ENCODE data around the gene ZFPM1.
"Not testable (repeated sequence)": the region's sequence is repeated elsewhere in the genome, so short reads cannot be mapped to it uniquely, and the experiment has no call there.

Gene ZFPM1

DNA sequence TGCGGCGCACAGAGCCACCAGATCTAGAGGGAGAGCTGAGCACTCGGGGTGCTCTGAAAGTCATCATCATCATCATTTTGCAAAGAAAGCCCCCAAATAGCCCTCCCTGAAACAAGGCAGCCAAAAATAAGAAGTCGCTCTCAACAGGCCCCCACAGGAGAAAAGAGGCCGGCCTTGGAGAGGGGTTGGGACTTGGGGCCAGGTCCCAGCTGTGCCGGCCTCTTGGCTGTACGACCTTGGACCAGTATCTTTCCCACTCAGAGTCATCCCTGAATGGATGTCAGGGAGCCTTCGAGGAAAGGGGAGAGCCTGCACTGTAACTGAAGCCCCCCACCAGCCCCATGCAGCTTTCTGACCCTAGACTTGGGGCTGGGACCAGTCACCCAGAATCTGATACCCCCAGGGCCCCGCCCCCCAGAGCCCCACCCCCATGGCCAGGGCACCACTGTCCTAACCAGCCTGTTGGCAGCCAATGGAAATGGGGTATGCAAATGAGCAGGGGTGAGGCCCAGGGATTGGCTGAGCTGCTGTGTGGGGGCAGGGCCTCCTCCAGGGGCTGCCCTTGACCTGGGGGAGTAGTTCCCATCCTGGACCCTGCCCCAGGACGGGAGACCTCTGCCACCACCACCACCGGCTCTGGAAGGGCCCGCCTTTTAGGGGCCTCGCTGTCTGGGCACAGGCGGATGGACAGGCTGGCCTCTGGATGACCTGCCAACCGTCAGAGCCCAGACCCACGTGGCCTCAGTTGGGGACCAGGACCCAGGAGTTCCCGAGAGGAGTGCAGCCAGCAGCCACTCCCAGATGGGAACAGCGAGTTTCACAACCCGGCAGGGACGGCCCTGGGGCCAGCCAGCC lies 15.4 kb downstream of the ZFPM1 start:
- peak in 1 of 2 experiments; percentile 30 for DNase-seq

DNA sequence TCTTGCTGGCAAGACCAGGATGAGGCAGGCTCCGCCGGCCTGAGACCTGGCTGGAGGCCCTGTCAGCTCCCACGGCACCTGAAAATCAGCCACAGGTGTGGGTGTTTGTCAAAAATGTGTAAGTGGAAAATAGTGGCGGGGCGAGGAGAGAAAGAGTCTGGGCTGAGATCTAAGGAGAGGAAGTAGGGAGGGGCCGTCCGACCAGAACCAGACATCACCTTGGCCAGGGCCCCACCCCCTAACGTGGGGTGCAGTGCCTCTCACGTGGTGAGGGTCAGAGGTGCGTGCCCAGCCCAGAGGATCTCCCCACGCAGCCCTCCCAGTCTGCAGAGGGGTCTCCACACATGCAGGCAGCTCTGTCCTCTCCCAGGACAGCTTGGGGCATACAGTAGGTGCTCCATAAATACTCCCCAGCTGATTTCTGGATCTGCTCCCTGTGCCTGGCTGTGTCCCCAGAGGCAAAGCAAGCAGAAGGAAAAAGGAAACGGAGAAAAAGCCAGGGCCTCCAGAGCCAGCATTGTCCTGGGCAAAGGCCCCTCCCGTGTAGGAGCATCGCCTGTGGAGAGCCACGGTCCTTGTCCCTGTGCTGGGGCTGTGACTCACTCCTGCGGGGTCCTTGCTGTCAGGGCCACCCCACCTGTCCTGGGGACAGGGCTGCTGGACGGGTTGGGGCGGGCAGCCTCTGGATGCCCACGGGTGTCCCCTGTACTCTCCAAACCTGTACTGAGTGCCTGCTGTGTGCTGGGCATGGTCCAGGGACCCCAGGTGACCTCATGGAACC lies 16.7 kb downstream of the ZFPM1 start:
- peak; percentile 39 to 52 for DNase-seq

DNA sequence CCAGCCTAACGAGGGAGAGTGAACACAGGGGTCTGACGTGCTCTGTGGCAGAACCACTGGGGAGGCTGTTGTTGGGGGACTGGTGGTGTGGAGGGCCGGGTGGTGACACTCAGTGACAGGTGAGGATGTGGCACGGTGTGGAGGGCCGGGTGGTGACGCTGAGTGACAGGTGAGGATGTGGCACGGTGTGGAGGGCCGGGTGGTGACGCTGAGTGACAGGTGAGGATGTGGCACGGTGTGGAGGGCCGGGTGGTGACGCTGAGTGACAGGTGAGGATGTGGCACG lies 17.3 kb downstream of the ZFPM1 start:
- DNase-seq: not testable (repeated sequence)

DNA sequence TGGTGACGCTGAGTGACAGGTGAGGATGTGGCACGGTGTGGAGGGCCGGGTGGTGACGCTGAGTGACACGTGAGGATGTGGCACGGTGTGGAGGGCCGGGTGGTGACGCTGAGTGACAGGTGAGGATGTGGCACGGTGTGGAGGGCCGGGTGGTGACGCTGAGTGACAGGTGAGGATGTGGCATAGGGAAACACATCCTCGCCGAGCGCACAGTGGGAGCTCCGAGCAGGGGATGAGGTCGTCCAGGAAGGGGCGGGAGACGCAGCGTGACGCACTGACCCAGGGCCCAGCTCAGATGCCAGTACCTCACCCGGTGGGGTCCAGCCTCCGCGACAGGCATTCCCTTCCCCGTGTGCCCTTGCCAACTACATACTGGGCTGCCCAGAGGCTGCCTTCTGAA lies 17.6 kb downstream of the ZFPM1 start:
- not testable (repeated sequence) for DNase-seq

DNA sequence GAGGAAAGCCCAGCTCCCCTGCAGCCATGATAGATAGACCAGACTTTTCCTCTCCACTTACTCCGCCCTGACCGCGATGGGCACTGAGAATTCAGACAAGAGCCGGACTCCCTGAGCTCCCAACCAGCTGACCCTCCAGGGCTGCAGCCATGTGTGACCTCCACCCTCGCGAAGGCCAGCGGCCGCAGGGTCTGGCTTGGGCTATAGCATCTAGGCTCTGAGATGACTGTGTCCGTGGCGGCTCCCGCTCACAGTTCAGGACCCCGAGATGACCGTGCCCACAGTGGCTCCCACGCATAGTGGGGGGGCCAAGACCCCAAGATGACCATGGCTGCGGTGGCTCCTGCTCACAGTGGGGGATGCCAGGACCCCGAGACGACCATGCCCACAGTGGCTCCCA lies 18.0 kb downstream of the ZFPM1 start:
- no peak for DNase-seq

DNA sequence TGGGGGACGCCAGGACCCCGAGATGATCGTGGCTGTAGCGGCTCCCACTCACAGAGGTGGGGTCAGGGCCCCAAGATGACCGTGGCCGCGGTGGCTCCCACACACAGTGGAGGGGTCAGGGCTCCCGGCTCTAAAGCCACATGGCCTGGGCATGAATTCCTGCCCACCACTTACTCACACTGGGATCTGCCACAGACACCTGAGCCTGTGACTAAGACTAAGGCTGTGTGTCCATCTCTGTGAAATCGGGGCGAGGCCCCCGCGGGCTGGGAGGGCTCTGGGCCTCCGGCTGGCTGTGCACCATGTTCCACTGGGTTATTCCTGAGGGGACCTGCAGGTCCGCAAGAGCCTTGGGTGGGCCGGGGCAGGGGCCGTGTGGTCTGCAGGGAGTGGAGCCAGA lies 18.5 kb downstream of the ZFPM1 start:
- DNase-seq: no peak

DNA sequence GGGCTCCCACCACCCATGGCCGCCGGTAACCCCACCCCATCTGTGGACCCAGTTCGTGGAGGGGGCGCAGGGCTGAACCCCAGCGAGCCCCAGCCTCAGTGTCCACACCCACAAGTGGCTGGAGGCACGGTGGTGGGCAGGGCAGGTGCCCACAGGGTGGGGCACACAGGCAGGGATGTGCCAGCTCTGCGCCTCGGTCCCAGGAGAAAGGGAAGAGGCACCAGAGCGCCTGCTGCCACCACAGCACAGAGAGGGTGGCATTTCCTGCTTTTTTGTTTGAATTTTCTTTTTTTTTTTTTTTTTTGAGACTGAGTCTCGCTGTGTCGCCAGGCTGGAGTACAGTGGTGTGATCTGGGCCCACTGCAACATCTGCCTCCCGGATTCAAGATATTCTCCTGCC lies 19.0 kb downstream of the ZFPM1 start:
- no peak for DNase-seq

DNA sequence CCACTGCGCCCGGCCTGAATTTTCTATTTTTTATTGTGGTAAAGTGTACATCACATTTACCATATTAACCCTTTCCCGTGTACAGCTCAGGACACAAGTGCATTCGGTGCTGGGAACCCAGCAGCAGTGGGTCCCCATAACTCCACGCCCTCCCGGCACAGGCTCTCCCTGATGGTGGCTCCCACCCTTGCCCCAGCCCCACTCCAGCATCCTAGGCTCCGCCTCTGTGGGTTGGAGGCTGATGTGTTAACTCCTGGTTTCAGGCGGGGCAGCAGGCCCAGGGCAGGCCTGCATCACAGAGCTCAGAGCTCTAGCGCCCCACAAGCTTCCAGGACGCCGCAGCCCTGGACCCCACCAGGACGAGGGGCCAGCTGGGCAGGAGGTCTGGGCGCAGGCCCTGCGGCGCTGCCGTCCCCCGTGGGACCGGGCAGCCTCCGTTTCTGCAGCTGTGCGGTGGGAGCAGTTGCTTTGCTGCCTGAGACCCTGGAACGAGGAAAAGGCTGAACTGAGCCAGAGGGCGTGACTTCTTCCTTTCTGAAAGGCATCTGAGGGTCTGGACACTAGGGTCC lies 19.6 kb downstream of the ZFPM1 start:
- no peak for DNase-seq

DNA sequence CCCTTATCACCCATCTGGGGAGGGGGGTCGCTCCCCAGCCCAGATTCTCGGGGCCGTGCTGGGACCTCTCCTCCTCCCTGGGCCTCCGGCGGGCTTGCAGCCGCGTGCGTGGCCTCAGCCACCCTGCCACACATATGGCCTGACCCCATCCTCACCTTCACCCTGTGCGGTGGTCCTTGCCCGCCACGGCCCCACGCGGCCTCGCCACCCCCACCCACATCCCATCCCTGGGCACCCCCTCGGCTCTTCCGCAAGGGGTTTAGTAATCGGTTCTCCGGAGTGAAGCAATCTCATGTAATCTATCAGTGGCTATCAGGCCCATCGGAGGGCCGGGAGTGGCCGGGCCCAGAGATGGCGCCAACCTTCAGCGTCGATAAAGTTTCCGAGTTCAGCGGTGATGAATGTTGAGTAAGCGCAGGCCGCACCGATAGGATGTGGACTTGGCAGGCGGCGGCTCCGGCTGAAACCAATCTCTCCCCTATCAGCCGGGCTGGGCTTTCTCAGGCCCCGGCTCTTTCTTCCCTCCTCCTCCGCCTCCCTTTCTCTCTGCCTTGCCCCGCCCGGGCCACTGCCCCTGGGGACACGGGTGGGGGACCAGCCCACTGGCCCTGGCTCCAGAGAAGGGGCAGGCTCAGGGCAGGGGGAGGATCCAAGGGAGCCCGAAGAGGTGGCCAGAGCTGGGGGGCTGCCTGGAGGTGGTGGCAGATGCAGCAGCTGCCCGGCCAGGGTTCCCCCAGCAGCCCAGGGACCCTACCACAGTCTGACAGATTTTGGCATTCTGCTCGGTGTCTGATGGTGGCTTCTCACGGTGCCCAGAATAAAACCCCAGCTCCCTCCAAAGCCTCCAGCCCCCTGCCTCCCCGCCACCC lies 20.8 kb downstream of the ZFPM1 start:
- DNase-seq: no peak

DNA sequence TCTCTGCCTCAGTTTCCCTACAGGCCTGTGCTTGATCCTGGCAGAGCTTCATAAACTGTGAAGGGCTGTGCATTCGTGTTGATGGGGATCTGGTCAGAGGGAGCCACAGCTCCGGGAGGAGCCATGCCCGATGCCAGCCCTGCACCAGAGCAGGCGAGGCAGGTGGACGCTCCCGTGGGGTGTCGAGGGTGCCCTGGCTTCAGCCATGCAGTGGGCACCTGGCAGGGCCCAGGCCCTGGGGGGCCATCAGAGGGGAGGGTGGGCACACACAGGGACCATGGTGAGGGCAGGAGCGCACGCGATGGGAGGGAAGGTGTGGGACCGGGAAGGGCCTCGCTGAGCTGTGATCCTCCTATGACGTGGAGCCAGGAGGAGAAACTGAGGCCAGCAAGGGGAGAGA lies 22.0 kb downstream of the ZFPM1 start:
- no peak for DNase-seq

DNA sequence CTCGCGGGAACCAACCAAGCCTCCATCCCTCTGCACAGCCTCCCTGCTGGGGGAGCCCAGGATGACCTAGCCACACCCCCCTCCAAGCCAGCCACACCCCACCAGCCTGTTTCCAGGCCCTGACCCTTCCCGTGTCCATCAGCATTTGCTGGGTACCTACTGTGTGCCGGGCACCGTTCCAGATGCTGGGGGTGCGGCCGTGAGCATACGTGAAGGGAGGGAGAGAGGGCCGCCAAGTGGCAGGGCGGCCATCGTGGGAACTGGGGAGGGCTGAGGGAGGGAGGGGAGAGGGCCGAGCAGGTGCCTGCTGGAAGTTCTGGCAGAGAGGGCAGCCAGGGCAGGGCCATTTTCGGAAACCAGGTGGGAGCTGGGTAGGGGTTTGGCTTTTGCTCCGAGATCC lies 23.1 kb downstream of the ZFPM1 start:
- no peak for DNase-seq

DNA sequence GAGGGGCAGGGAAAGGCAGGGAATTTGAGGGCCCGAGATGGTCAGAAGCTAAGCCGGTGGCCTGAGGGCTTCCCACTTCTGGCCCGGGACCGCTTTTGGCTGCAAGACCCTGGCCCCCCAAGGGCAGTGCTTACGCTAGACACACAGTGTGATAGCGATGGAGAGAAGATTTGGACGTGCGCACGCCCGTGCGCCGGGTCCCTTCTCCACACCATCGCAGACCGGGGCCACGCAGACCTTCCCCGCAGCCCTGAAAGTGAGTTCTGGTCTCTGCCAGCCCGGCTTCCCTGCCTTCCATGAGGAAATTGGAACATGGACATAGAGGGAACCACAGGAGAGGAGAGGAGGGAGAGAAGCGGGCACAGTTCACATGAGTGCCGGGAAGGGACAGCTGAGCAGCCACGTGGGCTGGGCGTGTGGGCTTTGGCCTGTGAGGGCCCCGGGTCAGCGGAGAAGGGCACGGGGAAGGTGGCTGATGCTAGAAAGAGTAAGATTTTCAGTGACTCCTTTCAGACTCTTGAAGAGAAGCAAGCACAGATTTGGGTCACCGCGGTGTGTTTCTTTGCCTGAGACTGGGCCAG lies 23.8 kb downstream of the ZFPM1 start:
- no peak for DNase-seq

DNA sequence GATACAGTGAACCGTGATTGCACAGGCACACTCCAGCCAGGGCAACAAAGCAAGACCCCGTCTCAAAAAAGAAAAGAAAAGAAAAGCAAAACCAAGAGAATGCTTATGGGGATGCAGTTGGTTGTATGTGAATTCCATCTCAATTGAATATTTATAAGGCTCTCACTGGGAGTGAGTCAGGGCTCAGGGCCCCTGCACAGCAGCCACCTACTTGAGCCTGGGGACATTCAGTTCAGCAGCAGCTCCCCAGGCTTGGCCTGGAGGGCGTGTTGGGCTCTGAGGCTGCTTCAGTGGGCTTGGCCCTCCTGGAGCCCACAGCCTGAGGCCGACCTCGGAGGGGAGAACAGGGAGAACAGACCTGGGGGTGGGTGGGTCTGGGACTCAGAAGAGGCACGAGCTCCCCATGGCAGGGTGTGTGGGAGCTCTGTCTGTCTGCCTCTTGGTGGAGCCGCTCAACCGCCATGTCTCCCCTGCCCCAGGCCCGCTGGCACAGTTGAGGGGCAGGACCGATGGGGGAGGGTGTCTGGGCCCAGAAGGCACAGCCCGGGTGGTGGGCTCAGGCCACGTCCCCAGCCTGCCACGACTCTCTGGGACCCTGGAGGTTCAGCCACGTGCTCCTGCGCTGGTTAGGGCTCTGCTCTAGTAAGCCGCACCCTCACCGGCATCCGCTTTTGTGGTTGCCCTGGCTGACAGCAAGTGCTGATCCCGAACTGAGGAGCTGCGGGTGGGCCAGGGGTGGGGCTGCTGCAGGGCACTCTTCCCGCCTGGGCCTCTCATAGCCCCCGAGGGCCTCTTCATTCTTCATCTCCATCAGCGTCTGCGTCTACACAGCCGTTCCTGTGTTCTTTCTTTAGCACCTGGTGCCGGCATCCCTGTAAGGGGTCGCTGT lies 24.8 kb downstream of the ZFPM1 start:
- DNase-seq: peak; percentile 39 to 48

DNA sequence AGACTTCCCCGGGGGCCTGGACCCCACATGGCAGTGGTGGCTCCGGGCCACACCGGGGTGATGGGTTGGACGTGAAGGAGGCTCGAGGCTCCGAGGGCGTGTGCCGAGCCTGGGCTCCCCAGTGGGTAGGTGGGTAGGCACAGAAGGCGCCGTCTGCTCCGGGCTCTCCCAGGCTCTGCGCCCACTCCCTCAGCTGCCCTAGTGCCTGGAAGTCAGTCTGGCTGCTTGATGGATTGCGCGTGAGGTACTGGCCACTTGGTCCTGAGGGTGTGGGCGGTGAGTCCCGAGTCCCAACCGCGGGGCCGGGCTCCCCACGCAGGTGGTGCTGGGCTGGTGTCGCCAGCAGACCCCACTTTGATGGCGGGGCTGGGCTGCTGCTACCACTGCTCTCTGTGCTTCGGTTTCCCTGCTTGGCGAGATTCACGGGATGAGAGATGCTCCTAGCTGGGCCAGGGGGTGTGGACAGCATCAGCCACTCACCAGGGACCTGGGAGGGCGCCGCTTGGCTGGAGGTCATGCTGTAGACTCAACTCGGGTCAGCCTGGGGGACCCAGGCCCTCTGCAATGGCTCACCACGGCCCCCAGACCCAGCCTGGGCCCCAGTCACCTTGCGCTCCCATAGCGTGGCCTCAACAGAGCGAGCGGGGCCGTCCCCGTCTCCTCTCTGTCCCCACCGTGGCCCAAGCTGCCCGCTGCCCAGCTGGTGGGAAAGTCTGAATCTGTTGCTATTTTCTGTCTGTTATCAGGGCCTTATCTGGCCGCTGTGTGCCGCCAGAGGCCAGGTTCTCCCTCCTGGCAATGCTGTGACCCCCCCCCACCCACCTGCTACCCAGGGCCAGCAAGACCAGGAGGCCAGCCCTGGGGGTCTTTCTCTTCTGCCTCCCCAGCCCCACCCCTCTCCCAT lies 26.1 kb downstream of the ZFPM1 start:
- no peak for DNase-seq

DNA sequence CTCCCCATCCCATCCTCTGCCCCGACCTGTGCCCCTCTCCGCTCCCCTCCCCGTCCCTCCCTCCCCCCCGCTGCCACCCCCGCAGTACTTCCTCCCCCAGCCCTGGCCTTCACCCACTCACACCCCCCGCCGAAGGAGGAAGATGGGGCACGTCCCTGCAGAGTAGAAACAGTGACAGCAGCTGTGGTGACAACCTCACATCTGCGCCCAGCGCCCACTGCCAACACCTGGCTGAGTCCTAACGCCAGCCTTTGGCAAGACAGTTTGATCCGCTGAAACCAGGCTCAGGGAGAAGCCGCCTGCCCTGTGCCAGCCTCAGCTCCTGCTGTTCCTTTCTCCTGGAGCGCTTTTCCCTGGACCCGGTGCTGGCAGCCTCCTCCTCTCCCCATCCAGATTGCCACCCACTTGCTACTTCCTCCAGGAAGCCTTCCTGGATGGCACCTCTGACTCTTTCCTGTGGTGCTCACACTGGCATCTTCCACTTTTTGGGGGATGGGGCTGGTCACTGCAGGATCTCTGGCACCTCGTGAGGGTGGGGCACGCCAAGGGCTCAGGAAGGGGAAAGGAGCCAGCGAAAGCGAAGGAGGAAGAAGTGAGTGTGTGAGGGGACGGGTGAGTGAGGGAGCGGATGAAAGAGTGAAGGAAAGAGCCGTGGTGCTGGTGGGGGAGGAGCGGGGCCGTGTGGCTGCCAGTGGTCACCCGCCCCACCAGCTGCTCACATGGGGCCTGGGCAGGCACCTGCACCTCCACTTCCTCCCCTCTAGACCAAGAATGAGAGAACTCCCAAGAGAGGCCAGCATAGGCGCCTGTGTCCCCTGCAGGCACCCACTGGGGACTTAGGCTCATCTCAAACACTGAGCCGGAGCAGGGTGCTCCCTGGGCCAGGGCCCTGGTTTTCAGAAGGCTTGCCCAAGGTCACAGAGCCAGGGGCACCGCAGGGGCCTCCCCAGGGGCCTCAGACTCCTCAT lies 27.0 kb downstream of the ZFPM1 start:
- peak in 1 of 2 experiments; percentile 26 for DNase-seq

DNA sequence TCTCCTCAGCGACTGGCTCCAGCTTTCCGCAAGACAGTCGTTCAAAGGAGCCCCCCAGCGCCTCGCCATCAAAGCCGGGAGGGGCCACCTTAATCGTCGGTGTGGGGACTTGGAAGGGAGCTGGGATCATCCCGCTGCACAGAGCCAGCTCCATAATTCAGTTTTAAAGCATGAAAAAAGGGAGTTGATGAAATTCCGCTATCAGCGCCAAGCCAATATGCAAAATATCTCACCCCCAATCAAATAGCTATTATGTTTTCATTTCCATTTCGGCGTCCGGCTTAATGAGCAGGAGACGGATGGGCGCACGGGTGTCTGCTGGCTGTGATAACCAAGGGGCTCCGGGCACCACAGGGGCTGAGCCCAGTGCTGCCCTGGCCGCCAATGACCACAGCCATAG lies 27.7 kb downstream of the ZFPM1 start:
- DNase-seq: no peak

DNA sequence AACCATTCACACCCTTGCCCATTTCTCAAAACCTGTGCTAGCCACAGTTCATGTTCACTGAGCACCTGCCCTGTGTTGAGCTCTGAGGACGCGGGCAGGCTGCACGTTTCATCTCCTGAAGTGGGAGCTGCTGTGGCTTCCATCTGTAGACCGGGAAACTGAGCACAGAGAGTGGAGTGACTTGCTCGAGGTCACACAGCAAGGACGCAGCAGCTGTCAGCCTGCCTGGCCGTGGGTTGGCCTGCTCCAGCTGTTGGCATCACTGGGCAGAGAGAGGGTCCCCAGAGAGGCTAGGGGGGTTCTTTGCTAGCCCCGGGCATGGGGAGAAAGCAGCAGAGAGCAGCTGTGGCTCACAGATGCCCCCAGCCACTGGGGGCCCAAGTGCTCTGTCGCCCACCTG lies 28.8 kb downstream of the ZFPM1 start:
- no peak for DNase-seq

DNA sequence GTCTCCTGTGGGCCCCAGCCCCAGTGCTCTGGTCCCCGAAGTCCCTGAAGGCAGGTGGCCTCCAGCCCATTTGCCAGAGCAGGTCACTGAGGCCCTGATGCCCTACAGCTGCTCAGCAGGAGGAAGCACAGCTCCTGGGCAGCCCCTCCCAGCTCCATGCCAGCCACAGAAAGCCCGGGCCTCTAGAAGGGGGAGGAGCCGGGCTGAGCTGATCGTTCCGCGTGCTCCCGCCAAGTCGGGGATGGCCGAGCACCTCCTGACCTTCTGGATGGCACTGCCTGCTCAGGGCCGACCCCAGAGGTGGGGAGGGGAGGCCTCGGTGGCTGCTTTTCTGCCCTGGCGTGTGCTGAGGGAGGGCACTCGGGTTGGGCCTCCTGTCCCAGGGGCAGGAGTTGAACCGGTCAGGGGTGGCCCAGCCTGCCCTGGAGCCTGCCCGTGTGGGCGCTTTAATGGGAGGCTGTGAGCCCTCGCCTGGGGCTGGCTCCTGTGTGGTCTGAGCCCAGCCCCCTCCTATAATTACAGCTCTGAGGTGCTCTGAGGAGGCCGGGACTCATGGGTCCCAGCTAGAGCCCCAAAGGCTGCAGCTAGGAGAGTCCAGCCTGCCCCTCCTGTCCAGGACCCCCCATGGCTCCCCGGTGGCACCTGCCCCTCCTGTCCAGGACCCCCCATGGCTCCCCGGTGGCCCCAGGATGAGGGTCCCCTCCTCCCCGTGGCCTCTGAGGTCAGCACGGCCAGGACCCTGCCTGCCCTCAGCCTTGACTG lies 29.7 kb downstream of the ZFPM1 start:
- no peak for DNase-seq

DNA sequence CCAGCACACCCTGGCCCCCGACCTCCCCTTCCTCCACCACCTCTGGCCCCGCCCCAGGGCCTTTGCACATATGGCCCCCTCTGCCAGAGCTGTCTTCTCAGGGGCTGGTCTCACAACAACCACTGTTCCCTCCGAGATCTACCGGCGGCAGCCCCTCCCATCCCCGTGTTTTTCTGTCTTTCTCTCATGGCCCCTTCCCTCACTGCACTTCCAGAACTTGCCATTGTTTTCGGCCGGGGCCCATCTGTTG lies 30.2 kb downstream of the ZFPM1 start:
- no peak for DNase-seq
